ENCODE data around the gene TMEM164.

TMEM164 gene

GRCh38 chrX:110012818-110013485 lies 10.0 kb downstream of the TMEM164 start:
- no peak for ATAC-seq (replicated peaks)
- no peak overlapping the region for H3K27ac Mint-ChIP-seq
- no peak for DNase-seq
- no peaks in the 10 kb centered on the region for H3K27me3 Mint-ChIP-seq
- no peak overlapping the region for H3K4me3 Mint-ChIP-seq
- H3K36me3 Mint-ChIP-seq (ENCODE audit: insufficient read depth), result peaks cover 13% of the 10 kb centered on the region
- no peaks in the 10 kb centered on the region for H3K9me3 Mint-ChIP-seq
- H3K4me1 Mint-ChIP-seq (ENCODE audit: low read depth in 2 of 2), result peaks cover 24 to 25% of the 10 kb centered on the region in 2 donors

GRCh38 chrX:110013968-110014367 lies 11.1 kb downstream of the TMEM164 start:
- no peaks in the 10 kb centered on the region for H3K9me3 Mint-ChIP-seq

GRCh38 chrX:110015032-110015431 lies 12.1 kb downstream of the TMEM164 start:
- peaks cover 8% of the 10 kb centered on the region for H3K36me3 Mint-ChIP-seq (ENCODE audit: insufficient read depth)
- H3K27me3 Mint-ChIP-seq, result no peaks in the 10 kb centered on the region
- no peaks in the 10 kb centered on the region for H3K9me3 Mint-ChIP-seq
- peaks cover 19 to 22% of the 10 kb centered on the region in 2 donors for H3K4me1 Mint-ChIP-seq (ENCODE audit: low read depth in 2 of 2)
- H3K4me3 Mint-ChIP-seq, result no peak overlapping the region
- no peak overlapping the region for H3K27ac Mint-ChIP-seq
- no peak for DNase-seq
- no peak for ATAC-seq (replicated peaks)

More at GRCh38 chrX:110013968-110014367, 11.1 kb downstream of the TMEM164 start:
- Mint-ChIP-seq H3K4me1 (ENCODE audit: low read depth in 2 of 2) (peaks cover 21 to 25% of the 10 kb centered on the region in 2 donors), H3K27me3 (no peaks in the 10 kb centered on the region), H3K4me3 (no peak overlapping the region), H3K27ac (no peak overlapping the region), H3K36me3 (ENCODE audit: insufficient read depth) (peaks cover 13% of the 10 kb centered on the region)
- ATAC-seq (replicated peaks) (no peak), DNase-seq (no peak)

- H3K36me3 Mint-ChIP-seq (ENCODE audit: insufficient read depth), result peaks cover 8% of the 10 kb centered on the region
- H3K4me1 Mint-ChIP-seq (ENCODE audit: low read depth in 2 of 2), result peaks cover 19 to 20% of the 10 kb centered on the region in 2 donors
- H3K27ac Mint-ChIP-seq, result no peak overlapping the region
- no peak overlapping the region for H3K4me3 Mint-ChIP-seq
- H3K9me3 Mint-ChIP-seq, result no peaks in the 10 kb centered on the region
- no peak for DNase-seq
- no peak for ATAC-seq (replicated peaks)
- H3K27me3 Mint-ChIP-seq, result no peaks in the 10 kb centered on the region
Measured at GRCh38 chrX:110015915-110016314, 13.0 kb downstream of the TMEM164 start.

- DNase-seq (no peak), ATAC-seq (replicated peaks) (no peak)
- Mint-ChIP-seq H3K27me3 (no peaks in the 10 kb centered on the region), H3K27ac (no peak overlapping the region), H3K9me3 (no peaks in the 10 kb centered on the region), H3K4me1 (ENCODE audit: low read depth in 2 of 2) (peaks cover 5 to 18% of the 10 kb centered on the region in 2 donors), H3K36me3 (ENCODE audit: insufficient read depth) (peaks cover 12% of the 10 kb centered on the region), H3K4me3 (no peak overlapping the region)
Measured at GRCh38 chrX:110020536-110020935, 17.6 kb downstream of the TMEM164 start.

- DNase-seq, result no peak
- Mint-ChIP-seq H3K4me1 (ENCODE audit: low read depth in 2 of 2) (peaks cover 5 to 25% of the 10 kb centered on the region in 2 donors), H3K4me3 (no peak overlapping the region), H3K27me3 (no peaks in the 10 kb centered on the region), H3K27ac (no peak overlapping the region), H3K9me3 (no peaks in the 10 kb centered on the region), H3K36me3 (ENCODE audit: insufficient read depth) (peaks cover 12% of the 10 kb centered on the region)
- ATAC-seq (replicated peaks), result no peak
Measured at GRCh38 chrX:110021258-110022022, 18.5 kb downstream of the TMEM164 start.

GRCh38 chrX:110022599-110023448 lies 19.9 kb downstream of the TMEM164 start:
- Mint-ChIP-seq H3K9me3 (no peaks in the 10 kb centered on the region), H3K4me1 (ENCODE audit: low read depth in 2 of 2) (peaks cover 7 to 18% of the 10 kb centered on the region in 2 donors), H3K27ac (no peak overlapping the region), H3K4me3 (no peak overlapping the region), H3K27me3 (no peaks in the 10 kb centered on the region), H3K36me3 (ENCODE audit: insufficient read depth) (peaks cover 7% of the 10 kb centered on the region)
- ATAC-seq (replicated peaks) (no peak), DNase-seq (no peak)

GRCh38 chrX:110025395-110025794 lies 22.5 kb downstream of the TMEM164 start:
- Mint-ChIP-seq H3K4me1 (ENCODE audit: low read depth in 2 of 2) (peaks cover 11 to 18% of the 10 kb centered on the region in 2 donors), H3K27ac (no peak overlapping the region)
- ATAC-seq (replicated peaks), result no peak

GRCh38 chrX:110026099-110026844 lies 23.4 kb downstream of the TMEM164 start:
- ATAC-seq (replicated peaks), result no peak
- H3K9me3 Mint-ChIP-seq, result no peaks in the 10 kb centered on the region
- H3K27ac Mint-ChIP-seq, result no peak overlapping the region
- H3K36me3 Mint-ChIP-seq (ENCODE audit: insufficient read depth), result peaks cover 7% of the 10 kb centered on the region
- no peak for DNase-seq
- no peak overlapping the region for H3K4me3 Mint-ChIP-seq
- peaks cover 11 to 18% of the 10 kb centered on the region in 2 donors for H3K4me1 Mint-ChIP-seq (ENCODE audit: low read depth in 2 of 2)
- H3K27me3 Mint-ChIP-seq, result no peaks in the 10 kb centered on the region

More at GRCh38 chrX:110025395-110025794, 22.5 kb downstream of the TMEM164 start:
- Mint-ChIP-seq H3K27me3 (no peaks in the 10 kb centered on the region), H3K36me3 (ENCODE audit: insufficient read depth) (peaks cover 7% of the 10 kb centered on the region), H3K9me3 (no peaks in the 10 kb centered on the region), H3K4me3 (no peak overlapping the region)
- DNase-seq, result no peak

- no peak overlapping the region for H3K4me3 Mint-ChIP-seq
- H3K4me1 Mint-ChIP-seq (ENCODE audit: low read depth in 2 of 2), result peaks cover 9 to 14% of the 10 kb centered on the region in 2 donors
- DNase-seq (no peak), ATAC-seq (replicated peaks) (no peak)
- H3K36me3 Mint-ChIP-seq (ENCODE audit: insufficient read depth), result no peaks in the 10 kb centered on the region
- H3K27ac Mint-ChIP-seq, result no peak overlapping the region
- no peaks in the 10 kb centered on the region for H3K27me3 Mint-ChIP-seq
- no peaks in the 10 kb centered on the region for H3K9me3 Mint-ChIP-seq
Measured at GRCh38 chrX:110032534-110033147, 29.7 kb downstream of the TMEM164 start.

- H3K9me3 Mint-ChIP-seq, result no peaks in the 10 kb centered on the region
- no peak for ATAC-seq (replicated peaks)
- H3K4me1 Mint-ChIP-seq (ENCODE audit: low read depth in 2 of 2), result peaks cover 8 to 9% of the 10 kb centered on the region in 2 donors
- H3K36me3 Mint-ChIP-seq (ENCODE audit: insufficient read depth), result no peaks in the 10 kb centered on the region
- no peaks in the 10 kb centered on the region for H3K27me3 Mint-ChIP-seq
- H3K4me3 Mint-ChIP-seq, result no peak overlapping the region
- DNase-seq, result no peak
- no peak overlapping the region for H3K27ac Mint-ChIP-seq
Measured at GRCh38 chrX:110034036-110034435, 31.1 kb downstream of the TMEM164 start.

GRCh38 chrX:110036162-110037033 lies 33.5 kb downstream of the TMEM164 start:
- Mint-ChIP-seq H3K36me3 (ENCODE audit: insufficient read depth) (peaks cover 3% of the 10 kb centered on the region), H3K9me3 (no peaks in the 10 kb centered on the region), H3K27me3 (no peaks in the 10 kb centered on the region), H3K27ac (no peak overlapping the region), H3K4me1 (ENCODE audit: low read depth in 2 of 2) (peaks cover 8 to 9% of the 10 kb centered on the region in 2 donors), H3K4me3 (no peak overlapping the region)
- DNase-seq (no peak), ATAC-seq (replicated peaks) (no peak)

Measured in effector memory CD8-positive, alpha-beta T cell (primary cell).